Stimulated activated CD8-positive, alpha-beta memory T cell treated with anti-CD3 and anti-CD28 coated beads, Interleukin-7, amount 100 ng/mL, for 48 hours (primary cell): ENCODE results near the gene UNKL.

ENCODE experiments used
- DNase-seq, 2 donors: peaks; one replicate each; pipeline ENCODE4 v3.0.0-alpha.2; 2020; ENCODE audit warnings: low read depth in 1 of 2; ENCODE audit errors: extremely low read depth in 1 of 2

UNKL gene

DNA sequence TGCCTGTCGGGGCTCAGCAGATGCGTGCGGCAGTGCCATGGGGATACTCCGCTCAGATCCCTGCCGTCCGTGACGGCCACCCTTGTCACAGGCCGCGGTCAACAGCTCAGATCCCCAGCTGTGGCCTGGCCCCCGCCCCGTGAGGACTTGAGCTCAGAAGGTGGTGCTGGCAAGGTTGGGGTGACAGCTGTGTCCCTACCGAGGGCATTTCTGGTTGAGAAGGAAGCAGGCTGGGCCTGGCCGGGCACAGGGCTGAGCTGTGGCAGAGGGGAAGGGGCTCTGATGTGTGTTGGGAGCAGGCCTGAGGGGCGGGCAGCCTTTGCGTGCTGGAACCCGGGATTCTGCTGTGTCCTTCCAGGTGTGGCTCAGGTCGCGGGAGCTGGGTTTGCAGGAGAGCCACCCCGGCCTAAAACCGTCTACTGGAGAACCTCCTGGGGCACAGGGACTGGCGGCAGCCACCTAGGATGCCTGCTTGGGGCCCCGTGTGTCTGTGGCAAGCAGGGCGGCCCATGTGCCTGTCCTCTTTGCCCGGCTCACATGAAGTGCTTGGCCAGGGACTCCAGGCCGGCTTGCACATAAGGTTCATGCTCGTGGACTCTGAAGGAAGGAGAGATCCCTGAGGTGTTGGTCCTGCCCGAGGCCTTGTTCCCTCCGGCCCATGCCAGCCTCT, 100.0 kb downstream of the UNKL start:
- no peak for DNase-seq

DNA sequence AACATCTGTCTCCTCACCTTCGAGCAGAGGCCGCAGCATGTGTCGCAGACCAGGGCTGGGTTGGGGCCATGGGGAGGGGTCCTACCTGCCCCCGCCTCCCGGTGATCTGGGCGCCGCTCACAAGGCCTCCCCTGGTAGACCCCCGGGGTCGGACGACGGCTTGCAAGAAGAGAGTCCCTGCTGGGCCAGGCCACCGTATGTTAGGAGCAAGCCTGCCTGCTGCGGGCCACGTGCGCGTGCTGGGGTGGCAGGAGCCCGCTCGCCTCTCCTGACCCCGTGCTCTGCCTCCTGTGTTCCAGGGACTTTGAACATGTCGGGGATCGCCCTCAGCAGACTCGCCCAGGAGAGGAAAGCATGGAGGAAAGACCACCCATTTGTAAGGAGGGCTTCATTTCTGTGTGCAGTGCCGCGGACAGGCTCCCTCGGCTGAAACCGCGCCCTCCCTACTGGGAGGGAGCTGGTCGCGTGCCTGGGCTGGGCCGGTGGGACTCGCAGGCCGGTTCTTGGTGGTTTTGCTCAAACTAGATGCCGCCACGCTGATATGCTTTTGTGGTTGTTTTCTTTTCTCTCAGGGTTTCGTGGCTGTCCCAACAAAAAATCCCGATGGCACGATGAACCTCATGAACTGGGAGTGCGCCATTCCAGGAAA, 100.7 kb downstream of the UNKL start:
- DNase-seq = no peak
